Forelimb muscle (tissue), 1 donor: ENCODE results near the gene LRRC47. TPM values are rescaled to one million over a fixed set of nuclear protein-coding genes. Genes with fewer than 3 reads are reported as not detected.

Experiments
- DNase-seq: peaks from one replicate; pipeline ENCODE4 v3.0.0-alpha.2; 2013; ENCODE audit warnings: low read depth
- polyA plus RNA-seq: library from polyadenylated mRNA; unstranded; fragments of 120-200 nt; gene quantifications from one replicate; pipeline ENCODE4 v1.2.1, GENCODE V29; 2013; ENCODE audit not compliant: insufficient read length

LRRC47 gene
- polyA plus RNA-seq, 1 donor = 49.1 TPM

DNA sequence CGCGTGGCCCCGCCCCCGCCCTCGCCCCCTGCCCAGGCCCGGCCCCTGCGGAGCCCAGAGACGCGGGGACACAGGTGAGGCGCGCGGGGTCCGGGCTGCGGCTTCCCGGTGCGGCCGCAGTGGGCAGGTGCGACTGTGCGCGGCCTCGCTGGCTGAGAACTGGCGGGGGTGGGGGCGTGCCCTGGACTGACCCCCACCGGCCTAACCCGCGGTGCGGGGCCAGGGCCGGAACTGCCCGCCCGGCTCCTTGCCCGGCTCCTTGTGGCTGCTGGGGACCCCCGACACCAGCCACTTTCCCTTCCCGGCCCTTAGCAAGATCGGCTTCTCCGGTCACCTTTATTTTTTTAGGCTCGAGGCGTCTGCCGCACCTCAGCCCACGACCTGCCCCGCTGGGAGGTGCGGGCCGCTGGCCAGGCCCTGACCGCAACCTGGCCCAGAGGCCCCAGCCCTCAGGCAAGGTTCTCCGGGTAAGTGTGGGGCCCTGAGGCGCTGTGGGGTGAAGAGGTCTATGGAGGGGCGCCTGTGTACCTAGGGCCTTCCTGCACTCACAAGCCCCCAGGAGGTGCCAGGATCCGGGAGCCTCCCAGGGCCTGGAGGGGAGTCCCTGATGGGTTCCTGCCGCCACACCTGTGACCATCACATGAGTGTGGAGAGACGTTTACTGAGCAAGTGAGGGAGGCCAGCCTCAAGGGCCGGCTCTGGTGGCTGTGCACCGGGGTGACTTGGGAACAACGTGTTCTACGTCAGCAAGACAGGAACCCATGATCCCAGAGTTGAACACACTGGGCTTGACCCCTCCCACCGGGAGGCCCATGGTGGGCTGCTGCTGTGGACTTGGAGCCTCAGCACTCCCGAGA, 23.4 kb downstream of the LRRC47 start, which contains the start of gene SMIM1:
Gene SMIM1 (plus strand): TSS at position 35 of the 857 bp plus-strand sequence. CDS start 2,625 bp downstream, outside the sequence.
- DNase-seq = no peak

DNA sequence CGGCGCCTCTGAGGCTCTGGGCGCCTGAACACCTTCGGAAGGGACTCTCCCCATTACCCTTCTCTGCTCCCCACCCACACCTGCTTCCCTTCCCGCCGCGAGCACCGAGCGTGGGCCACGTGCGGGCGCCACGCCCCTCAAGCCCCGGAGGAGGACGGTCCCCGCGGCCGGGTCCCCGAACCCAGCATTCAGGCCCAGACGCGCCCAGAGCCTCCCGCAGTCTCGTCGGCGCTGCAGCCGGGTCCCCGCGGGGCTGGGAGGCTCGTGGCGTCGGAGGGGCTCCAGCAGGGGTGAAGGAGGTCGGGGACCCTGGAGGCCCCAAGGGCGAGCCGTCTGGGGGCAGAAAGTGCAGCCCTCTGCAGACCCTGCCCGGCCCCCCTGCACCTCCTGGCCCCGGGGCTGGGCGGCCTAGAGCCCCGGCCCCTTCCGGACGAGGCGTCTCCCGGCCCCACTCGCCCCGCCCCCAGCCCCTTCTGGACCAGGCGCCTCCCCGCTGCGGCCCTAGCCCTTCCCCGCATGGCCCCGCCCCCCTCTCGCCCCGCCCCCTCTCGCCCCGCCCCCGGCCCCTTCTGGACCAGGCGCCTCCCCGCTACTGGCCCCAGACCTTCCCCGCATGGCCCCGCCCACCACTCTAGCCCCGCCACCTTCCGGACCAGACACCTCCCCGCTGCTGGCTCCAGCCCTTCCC, 24.1 kb downstream of the LRRC47 start:
- DNase-seq = no peak

DNA sequence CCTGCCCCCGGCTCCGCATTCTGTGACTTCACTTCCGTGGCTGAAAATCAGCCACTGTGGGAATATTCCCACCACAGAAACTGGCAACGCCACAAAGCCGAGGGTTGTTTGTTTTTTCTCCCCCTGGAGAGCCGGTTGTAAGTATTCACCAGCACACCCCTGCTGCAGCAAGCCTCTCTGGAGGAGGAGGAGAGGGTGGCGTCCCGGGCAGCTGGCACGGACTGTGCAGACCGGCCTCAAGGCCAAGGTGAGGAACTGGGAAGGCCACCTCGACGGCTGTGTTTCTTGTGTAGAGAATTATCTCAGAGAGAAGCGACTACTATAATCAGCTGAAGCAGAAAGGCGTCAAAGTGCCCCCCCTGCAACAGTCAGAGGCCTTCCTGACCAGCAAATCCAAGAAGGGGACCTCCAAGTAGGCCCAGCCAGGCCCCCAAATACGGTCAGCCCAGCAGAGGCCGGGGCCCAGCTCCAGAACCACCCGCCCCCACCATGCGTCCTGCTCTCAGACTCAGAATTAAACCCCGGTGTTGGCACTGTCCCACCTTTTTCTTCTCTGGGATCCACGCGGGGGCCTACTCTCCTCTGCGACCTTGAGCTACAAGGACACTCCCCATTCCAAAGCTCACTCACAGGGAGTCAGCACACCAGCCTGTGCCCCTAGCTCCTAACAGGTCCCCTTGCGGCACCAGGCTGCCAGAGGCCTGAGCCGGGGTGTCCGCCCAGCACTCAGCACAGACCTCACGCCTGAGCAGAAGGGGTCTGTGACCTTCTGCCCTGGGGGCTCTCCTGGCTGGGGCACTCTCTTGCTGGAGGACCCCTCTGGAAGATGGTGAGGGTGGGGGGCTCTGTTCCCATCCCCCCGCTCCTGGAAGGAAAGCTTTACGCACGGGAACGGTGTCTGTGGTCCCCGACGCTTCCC, 24.9 kb downstream of the LRRC47 start:
- DNase-seq = no peak

- no peak for DNase-seq
Measured at GRCh38 chr1:3770047-3770765, 26.1 kb downstream of the LRRC47 start.

DNA sequence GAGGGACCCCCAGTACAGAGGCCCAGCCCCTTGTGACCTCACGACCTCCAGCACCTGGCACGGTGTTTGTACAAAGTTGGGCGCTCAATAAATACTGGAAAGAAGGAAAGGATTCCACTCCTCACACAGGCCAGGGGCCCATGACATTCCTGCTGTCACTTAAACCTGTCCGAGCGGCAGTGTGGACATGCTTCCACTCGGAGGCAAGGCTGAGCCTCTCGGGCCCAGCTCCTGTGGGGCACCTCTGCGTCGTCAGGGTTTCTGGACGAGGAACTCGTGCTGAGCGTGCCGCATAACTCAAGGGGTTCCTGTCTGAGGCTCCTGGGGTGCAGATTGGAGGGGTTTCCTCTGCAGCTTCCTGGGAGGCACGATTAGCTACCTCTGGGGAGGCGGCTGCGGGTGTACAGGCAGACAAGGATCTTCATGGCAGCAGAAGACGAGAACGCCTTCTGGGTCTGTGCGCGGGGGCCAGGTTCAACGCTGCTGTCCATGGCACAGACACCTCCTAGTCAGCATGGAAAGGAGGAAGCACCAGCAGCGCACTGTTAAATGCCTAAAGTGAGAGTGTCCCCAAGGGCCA, 27.4 kb downstream of the LRRC47 start:
- DNase-seq = no peak

DNA sequence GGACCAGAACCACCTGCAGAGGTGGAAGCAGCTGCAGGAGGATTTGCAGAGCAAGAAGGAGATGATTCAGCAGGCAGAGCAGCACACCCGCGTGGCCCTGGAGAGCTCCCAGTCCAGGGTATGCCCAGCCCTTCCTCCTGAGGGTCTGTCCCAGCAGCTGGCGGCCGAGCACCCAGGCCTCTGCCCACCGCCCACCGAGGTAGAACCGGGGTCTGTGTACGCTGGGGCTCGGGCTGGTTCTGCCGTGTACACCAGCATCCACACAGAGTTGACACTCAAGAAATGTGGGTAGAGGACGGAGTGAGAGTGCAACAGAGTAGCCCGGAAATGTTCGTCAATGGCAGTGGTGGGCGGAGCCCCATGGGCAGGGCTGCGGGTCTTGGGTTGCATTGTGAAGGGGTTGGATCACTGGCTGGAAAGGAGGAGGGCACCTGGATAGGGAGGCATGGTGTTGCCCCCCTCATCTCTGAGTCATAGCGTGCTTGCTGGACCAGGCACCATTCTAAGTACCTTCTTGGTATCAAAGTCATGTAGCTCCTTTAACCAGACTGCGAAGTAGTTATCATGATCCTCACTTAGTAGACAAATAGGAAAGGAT, 28.9 kb downstream of the LRRC47 start:
- no peak for DNase-seq

- DNase-seq = no peak
Measured at GRCh38 chr1:3763351-3764125, 32.8 kb downstream of the LRRC47 start.

DNA sequence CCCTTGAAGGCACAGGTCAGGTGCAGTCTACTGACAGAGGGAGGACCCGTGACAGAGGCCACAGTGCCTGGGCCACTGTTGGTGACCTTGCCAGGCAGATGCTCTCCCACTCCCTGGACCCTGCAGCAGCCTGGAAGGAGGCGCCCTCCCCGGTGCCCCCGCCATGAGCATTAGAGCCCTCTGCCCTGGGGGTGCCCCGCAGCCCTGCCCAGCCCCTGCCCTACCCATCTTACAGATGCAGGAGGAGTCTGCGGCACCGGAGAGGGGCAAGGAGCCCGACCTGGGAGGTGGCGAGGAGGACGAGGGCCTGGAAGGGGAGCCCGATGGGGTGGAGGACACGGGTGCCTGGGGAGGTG, 33.4 kb downstream of the LRRC47 start:
- no peak for DNase-seq

- DNase-seq = no peak
Measured at GRCh38 chr1:3762151-3762872, 34.0 kb downstream of the LRRC47 start.

- DNase-seq = no peak
Measured at GRCh38 chr1:3761296-3762010, 34.8 kb downstream of the LRRC47 start.

DNA sequence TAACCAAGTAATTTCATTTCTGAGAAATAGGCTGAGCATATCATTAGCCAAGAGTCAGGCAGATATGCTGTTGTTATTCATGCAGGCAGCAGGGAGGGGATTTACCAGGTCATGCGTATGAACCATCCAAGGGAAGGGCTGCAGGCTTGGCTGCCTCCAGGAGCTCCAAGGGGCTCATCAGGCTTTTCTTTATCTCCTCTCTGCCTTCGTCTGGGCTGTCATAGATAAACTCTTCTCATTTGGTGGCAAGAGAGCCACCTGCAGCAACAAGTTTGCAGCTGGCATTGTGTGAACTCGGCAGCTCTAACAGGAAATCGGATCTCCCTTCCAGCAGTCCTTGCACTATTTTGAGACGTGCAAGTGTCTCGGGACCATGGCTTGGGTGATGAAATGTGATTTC, 36.5 kb downstream of the LRRC47 start:
- DNase-seq = no peak

GRCh38 chr1:3759164-3759563, 37.1 kb downstream of the LRRC47 start:
- no peak for DNase-seq

- DNase-seq = no peak
Measured at GRCh38 chr1:3756394-3756793, 39.9 kb downstream of the LRRC47 start.

- no peak for DNase-seq
Measured at GRCh38 chr1:3753656-3754454, 42.4 kb downstream of the LRRC47 start.

DNA sequence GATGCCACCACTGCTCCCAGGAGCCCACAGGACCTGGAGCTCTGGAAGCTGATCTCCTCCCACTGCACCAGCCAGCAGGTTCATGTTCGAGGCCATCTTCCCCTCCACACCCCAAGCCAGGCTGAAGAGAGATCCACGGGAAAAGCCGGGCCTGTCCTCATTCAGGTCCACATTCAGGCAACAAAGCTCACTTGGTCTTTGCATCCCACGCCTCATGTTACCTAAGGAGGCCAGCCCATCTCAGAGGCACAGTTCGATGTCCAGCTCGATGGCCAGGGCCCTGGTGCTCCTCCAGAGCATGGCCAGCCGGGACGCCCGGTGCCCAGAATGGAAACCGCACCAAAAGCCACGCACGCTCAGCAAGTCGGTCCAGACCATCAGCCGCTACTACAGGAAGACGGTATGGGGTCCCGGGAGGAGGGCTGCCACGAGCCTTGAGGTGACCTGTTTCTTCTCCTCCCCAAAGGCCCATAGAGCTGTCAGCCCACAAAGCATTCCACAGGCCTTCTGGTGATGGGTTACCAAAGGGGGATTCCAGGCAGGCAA, 43.8 kb downstream of the LRRC47 start, which contains the start of gene CCDC27:
Gene CCDC27 (plus strand): TSS at position 51 of the 546 bp plus-strand sequence. CDS start 32 bp downstream, at position 83.
- no peak for DNase-seq

DNA sequence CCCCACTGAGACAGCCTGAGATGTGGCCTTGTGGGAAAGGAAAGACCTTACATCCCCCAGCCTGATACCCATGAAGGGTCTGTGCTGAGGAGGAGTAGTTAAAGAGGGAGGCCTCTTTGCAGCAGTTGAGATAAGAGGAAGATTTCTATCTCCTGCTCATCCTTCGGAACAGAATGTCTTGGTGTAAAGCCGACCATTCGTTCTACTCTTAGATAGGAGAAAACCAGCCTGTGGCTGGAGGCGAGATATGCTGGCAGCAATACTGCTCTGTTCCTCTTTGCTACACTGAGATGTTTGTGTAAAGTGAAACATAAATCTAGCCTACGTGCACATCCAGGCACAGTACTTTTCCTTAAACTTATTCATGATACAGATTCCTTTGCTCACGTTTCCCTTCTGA, 45.6 kb downstream of the LRRC47 start:
- DNase-seq = no peak

- DNase-seq = no peak
Measured at GRCh38 chr1:3749512-3749911, 46.8 kb downstream of the LRRC47 start.
